Measurements from ENCODE around the gene HCN3.
"Not testable (repeated sequence)": the region's sequence is repeated elsewhere in the genome, so short reads cannot be mapped to it uniquely, and the experiment has no call there.

The HCN3 gene

DNA sequence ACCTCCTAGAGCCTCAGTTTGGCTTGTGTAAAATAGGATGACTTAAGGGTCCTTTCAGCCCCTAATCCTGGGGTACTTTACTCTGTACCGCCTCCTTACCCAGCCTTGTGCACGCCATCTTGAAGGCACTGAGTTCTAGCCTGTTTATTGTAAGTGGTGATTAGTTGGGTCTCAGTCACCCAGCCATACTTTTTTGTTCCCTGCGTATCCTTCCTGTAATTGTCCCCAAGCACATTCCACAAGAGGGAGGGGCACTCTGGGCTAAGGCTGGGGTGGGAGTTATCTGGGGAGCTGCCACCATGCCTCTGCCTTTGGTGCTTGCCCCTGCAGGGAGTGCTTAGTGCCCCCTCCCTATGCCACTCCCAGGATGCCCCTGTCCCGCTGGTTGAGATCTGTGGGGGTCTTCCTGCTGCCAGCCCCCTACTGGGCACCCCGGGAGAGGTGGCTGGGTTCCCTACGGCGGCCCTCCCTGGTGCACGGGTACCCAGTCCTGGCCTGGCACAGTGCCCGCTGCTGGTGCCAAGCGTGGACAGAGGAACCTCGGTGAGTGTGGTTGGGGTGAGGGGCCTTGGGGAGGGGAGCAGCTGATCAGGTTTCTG, 32.3 kb downstream of the HCN3 start:
- no peak for DNase-seq (ENCODE audit: low spot score)

DNA sequence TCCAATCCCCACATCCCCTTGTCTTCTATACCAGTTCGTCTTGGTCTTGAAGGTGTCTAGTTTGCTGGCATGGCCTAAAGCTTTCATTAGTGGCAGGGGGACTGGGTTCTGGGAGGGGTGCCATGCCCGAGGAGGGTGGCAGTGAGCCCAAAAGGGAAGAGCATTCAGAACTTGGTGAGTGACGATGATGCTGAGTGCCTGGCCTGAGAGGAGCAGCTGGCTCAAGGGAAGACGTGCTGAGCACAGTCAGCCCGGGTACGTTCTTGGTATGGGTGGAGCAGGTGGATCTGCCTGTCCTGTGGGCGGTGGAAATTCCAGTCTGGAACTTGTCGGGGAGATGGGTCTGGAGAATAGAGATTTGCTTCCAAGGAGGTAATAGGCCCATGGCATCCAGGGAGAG, 36.0 kb downstream of the HCN3 start:
- DNase-seq (ENCODE audit: low spot score): no peak

DNA sequence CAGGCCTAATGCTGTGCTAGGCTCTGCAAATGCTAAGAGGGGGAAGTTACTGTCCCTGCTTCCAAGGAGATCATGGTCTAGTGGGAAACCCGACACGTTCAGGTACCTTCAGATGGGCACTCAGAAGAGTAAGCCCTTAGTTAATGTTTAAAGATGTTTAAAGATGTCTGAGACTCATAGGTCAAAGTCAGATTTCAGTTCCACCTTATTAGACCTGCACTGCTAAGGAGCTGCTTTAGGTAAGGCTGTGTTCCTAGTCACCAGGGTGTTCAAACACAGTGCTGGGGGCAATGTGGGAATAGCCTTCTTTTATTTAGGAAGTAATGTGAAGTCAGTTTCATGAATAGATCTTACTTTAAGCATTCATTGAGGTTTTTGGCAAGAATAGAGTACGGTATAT, 39.7 kb downstream of the HCN3 start:
- no peak for DNase-seq (ENCODE audit: low spot score)

DNA sequence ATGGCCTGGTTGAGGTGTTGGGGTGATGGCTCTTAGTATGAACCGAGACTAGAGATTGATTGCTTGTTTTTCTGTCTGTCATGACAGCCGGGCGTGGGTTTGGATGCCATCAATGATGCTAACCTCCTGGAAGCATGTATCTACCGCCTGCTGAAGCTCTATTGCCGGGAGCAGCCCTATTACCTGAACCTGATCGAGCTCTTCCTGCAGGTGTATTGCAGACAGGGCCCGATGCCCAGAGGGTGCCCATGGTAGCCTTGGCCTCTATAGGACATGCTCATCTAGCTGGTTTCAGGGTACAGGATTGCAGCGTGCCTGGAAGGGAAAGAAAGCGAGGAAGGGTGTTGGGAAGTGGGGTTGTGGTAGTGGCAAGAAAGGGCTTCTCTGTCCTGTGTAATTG, 40.8 kb downstream of the HCN3 start:
- DNase-seq (ENCODE audit: low spot score): no peak

DNA sequence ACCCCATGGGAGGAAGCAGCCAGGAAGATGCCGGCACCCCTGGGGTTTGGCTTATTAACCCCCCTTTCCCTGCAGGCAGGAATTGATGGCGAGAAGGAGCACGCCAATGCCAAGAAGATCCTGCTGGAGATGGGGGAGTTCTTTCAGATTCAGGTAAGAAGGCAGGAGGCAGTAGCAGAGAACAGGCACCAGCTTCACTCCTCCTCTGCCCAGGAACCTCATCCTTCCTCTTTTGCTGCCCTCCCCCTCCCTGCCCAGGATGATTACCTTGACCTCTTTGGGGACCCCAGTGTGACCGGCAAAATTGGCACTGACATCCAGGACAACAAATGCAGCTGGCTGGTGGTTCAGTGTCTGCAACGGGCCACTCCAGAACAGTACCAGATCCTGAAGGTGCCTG, 42.3 kb downstream of the HCN3 start:
- no peak for DNase-seq (ENCODE audit: low spot score)

DNA sequence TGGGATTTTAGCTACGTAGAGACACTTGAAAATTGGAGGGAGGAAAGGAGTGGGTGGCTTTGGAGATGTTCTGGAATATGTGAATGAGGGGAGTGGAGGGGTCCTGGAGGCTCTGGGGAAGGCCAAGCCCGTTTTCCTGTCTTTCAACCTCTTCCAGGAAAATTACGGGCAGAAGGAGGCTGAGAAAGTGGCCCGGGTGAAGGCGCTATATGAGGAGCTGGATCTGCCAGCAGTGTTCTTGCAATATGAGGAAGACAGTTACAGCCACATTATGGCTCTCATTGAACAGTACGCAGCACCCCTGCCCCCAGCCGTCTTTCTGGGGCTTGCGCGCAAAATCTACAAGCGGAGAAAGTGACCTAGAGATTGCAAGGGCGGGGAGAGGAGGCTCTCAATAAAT, 43.0 kb downstream of the HCN3 start:
- DNase-seq (ENCODE audit: low spot score): no peak

DNA sequence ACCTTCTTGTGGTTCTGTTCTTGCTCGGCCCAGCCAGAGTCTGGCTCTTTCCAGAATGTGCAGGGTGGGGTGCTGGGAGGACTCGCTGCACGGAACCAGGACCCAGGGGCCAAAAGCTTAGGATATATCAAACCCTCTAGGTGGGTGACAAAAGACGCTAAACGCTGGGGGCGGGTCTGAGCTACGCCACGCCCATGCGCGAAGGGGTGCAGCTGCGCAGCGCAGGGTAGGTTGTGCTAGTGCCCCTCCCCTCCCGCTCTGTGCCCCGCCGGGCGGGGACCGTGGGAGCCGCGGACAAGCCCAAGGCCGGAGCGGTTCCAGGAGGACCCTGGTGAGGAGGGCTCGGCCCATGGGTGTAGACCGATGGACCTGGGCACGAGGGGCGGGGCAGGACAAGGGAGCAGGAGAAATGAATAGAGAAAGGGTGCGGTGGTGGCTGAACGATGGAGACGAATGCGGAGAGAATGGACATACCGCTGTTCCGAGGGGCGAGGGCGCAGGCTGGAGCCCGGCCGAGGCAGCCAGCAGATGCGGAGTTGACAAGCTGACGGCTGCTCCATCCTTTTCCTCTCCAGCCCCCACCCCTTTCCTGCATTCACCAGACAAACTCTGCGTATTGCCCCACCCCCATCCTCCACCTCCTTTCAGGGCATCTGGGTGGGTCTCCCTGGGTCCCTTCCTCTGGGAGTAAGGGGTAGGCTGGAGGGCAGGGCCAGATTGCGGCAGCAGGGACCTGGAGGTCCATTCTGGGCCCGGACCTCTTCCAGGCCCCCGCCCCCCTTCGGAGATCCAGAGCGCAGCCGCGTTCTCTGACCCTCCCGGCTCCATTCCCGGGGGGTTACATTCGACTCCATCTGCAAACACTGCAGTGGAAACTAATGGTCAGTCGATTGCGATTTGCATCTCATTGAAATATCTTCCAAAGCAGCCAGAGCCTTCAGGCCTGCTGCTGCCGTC, 43.7 kb downstream of the HCN3 start, which contains the start of gene RUSC1:
Gene RUSC1 (plus strand): TSS at position 234 of the 957 bp plus-strand sequence. CDS start 880 bp downstream, outside the sequence.
- DNase-seq (ENCODE audit: low spot score): peak; percentile 84

DNA sequence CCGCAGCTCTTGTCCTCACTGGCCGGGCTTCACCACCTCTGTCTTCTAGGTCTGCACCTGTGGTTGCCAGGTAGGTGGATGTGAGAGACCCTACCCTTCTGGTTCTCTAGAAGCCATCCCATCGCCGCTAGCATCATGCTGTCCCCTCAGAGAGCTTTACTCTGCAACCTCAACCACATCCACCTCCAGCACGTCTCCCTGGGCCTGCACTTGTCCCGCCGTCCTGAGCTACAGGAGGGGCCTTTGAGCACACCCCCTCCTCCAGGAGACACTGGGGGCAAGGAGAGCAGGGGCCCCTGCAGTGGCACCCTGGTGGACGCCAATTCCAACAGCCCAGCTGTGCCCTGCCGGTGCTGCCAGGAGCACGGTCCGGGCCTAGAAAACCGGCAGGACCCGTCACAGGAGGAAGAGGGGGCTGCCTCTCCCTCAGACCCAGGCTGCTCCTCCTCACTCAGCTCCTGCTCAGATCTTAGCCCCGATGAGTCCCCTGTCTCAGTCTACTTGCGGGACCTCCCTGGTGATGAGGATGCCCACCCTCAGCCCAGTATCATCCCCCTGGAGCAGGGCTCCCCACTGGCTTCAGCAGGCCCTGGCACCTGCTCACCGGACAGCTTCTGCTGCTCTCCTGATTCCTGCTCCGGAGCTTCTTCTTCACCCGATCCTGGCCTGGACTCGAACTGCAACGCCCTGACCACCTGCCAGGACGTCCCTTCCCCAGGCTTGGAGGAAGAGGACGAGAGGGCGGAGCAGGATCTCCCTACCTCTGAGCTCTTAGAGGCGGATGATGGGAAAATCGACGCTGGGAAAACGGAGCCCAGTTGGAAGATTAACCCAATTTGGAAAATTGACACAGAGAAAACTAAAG, 44.6 kb downstream of the HCN3 start:
- peak; percentile 15 for DNase-seq (ENCODE audit: low spot score)

DNA sequence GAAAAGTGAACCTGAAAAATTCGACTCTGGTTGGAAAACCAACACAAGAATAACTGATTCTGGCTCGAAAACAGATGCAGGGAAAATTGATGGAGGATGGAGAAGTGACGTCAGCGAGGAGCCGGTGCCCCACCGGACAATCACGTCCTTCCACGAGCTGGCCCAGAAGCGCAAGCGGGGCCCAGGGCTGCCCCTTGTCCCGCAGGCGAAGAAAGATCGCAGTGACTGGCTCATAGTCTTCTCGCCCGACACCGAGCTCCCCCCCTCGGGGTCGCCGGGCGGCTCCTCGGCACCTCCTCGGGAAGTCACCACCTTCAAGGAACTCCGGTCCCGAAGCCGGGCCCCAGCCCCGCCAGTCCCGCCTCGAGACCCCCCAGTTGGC, 45.3 kb downstream of the HCN3 start:
- DNase-seq (ENCODE audit: low spot score): peak; percentile 65

DNA sequence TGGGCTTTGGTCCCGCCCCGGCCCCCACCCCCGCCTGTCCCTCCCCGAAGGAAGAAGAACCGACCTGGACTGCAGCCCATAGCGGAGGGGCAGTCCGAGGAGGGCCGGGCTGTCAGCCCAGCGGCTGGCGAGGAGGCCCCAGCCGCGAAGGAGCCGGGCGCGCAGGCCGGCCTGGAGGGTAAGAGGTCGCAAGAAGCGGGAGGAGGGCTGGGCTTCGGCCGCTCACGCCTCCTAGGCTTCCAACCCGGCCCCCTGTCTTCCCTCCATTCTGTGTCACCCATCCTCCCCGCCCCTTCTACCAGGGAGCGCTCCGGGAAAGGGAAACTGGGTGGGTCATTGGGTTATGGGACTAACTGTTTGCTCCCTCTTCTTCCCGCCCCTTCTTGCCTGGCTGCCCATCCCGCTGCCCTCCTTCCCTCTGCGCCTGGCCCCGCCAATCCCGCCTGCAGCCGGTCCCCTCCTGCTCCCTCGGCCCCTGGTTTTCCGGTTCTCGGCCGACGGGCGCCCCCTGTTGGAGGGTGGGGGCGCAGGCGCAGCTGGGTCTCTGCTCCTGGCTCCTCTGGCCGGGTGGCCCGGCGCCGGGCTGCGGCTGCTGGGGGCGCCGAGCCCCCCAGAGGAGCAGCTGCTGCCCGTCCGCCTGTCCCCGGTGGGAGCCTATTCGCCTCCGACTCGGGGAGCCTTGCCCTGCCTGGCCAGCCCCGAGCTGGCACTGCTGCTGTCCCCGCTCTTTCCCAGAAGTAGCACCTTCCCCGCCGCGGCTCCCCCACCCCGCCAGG, 45.9 kb downstream of the HCN3 start:
- peak; percentile 96 for DNase-seq (ENCODE audit: low spot score)

DNA sequence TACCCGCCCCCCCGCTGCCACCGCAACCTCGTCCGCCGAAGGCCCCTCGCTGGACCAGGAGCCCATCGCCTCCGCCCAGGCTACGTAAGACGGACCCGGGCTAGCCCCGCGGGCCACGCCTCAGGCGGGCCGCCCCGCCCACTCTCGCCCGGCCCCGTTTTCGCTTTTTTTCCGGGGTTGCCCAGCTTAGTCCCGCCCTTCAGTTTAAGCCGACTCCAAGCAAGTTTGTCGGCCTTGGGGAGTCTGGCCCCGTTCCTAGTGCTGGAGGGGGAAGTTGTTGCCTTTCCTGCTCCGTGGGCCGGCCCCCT, 46.4 kb downstream of the HCN3 start:
- peak; percentile 92 for DNase-seq (ENCODE audit: low spot score)

DNA sequence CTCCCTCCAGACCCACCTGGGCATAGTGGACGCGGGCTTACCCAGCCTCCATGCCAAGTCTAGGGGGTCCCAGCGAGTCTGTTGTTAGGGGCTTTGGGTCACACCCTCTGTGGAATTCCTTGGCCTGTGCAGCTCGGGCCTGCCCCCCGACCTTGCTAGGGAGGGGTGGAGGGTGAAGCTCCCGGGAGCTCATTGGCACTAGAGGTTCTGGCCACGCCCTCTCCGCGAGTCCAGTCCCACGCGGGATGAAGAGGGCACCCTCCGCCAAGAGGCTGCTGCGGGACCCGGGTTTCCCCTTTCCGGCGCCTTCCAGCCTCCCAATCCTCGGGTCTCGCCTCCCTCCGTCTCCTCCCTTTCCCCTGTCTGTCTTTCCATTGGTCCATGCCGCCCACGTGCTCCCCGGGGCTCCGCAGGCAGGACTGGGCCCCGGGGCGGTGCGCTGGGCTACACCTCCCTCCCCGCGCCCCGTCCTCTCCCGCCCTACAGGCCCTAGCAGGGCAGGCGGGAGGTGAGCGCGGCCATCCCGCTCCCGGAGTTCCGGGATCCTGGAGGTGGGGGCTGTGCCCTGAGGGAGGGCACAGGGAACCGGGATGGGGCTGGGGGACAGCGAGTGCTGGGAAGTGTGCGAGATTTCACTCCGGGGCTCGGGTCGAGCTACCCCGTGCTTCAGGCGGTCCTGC, 46.9 kb downstream of the HCN3 start:
- peak; percentile 98 for DNase-seq (ENCODE audit: low spot score)

DNA sequence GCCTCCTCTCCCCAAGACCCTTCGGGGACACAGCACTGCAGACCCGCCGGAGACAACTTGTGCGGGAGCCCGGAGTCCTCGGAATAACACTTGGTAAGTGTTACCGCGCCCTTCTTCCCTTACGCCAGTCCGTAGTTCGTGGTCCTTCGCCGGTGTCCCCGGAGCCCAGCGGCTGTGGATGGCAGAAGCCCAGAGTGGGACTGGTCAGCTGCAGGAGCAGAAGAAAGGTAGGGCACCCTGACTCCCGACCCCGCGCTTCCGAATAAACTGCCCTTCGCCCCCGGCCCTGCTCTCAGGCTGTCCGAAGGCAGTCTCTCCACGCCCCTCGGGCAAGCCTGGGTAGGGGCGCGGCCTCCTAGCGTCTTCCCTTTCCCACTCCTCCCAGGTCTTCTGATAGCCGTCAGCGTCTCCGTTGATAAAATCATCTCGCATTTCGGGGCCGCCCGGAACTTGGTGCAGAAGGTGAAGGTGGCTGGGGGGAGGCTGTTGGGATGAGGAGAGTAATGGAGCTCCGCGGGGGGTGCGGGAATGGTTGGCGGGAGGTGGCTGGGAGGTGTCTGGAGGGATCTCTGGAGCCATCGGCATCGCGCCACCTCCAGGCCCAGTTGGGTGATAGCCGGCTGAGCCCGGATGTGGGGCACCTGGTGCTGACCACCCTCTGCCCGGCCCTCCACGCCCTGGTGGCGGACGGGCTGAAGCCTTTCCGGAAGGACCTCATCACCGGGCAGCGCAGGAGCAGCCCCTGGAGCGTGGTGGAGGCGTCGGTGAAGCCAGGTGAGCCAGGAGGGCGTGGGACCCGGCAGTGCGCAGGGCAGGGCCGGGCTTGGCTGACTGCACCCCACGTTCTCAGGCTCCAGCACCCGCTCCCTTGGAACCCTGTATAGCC, 47.7 kb downstream of the HCN3 start:
- peak; percentile 79 for DNase-seq (ENCODE audit: low spot score)

DNA sequence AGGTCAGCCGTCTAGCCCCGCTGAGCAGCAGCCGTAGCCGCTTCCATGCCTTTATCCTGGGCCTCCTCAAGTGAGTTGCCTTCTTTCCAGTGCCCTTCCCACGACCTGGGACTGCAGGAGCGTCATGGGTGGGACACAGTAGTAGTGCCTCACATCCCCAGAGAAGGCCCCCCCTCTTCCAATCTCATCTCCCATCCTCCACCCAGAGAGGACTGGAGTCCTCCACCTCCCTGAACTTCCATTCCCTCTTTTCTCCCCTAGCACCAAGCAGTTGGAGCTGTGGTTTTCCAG, 48.3 kb downstream of the HCN3 start:
- DNase-seq (ENCODE audit: low spot score): no peak

DNA sequence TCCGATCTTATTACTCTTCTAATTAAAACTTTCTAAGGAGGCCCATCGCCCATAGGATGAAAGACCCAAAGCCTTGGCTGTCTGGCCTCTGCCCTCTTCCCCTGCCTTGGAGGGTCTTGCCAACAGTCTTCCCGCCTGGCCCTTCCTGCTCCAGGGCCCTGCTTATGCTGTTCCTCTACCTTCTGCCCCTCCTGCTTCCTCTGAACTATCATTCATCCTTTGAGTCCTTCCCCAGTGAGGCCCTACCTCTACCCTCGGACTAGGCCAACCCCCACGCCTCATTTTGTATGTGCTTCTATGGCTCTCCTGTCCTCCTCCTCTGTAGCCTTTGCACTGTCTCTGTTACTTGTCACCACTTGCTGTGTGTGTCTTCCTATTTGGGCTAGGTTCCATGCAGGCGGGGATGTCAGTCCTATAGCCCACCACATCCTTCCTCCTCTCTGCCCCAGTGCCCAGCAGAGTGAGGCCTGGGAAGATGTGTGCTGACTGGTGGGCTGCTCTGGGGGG, 48.8 kb downstream of the HCN3 start:
- no peak for DNase-seq (ENCODE audit: low spot score)

DNA sequence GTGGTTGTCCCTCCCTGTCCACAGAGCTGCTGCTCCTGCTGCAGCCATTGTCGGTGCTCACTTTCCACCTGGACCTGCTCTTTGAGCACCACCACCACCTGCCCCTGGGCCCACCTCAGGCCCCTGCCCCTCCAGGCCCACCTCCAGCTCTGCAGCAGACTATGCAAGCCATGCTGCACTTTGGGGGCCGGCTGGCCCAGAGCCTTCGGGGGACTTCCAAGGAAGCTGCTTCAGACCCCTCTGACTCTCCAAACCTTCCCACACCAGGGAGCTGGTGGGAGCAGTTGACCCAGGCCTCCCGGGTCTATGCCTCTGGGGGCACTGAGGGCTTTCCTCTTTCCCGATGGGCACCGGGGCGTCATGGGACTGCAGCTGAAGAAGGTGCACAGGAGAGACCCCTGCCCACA, 49.4 kb downstream of the HCN3 start:
- DNase-seq (ENCODE audit: low spot score): no peak

DNA sequence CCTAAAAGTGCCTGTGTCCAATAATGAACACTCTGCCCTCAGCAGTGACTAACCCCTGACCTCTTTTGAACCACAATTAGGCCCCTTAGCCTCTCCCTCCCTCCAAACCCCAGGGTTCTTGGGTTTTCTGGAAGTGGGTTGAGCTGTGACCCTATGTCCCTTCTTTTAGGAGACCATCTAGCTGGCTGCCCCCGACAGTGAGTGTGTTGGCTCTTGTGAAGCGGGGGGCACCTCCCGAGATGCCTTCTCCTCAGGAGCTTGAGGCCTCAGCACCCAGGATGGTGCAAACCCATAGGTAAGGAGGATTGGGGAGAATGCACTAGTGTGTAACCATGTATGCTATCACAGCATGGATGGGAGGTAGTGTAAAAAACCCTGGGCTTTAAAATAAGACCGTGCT, 50.7 kb downstream of the HCN3 start:
- DNase-seq (ENCODE audit: low spot score): no peak

DNA sequence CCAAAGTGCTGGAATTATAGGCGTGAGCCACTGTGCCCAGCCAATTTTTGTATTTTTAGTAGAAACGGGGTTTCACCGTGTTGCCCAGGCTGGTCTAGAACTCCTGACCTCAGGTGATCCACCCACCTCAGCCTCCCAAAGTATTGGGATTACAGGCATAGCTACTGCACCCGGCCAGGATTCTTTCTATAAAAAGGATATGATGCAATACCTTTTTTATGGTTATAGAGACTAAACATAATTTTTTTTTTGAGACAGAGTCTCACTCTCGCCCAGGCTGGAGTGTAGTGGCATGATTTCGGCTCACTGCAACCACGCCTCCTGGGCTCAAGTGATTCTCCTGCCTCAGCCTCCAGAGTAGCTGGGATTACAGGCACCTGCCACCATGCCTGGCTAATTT, 51.6 kb downstream of the HCN3 start:
- DNase-seq (ENCODE audit: low spot score): not testable (repeated sequence)

DNA sequence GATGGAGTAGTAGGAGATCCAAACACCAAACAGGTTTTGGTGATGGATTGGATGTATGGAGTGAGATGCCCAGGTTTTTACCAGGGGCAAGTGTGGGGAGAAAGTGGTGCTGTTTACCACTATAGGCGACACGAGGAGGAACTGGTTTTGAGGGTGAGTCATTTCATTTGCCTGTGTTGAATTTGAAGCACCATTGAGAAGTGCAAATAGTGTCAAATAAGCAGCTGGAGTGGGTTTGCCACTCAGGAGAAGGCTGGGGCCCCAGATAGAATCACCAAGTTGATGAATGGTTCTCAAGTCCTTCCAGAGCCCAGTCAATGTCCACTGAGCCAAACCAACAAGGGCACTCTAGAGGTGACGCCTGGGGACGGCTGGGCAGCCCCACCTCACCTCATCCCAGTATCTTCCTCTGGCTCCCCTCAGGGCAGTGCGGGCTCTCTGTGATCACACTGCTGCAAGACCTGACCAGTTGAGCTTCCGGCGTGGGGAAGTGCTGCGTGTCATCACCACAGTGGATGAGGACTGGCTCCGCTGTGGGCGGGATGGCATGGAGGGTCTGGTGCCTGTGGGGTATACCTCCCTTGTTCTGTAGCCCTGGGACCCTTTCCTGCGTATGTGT, 52.8 kb downstream of the HCN3 start:
- DNase-seq (ENCODE audit: low spot score): no peak

DNA sequence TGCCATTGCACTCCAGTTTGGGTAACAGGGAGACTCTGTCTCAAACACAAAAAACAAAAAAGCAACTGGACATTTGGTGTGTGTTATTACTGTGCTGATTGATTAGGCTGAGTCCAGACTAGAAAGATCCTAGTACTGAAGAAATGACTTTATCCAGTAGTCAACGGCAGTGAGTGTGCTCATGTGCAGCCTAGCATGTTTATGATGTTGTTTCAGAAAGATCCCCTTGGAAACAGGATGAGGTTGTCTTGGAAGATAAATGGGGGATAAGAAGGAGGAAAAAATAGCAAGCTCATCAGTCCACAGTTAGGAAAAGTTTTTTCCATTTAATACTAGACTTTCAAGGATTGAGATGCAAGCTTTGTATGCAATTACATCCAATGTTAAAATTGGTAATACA, 57.7 kb downstream of the HCN3 start:
- no peak for DNase-seq (ENCODE audit: low spot score)
